Endothelial cell of umbilical vein (primary cell): Measurements from ENCODE around the gene STX8. TPM values are rescaled to one million over a fixed set of nuclear protein-coding genes. Genes with fewer than 3 reads are reported as not detected.

ENCODE experiments used
- BruUV-seq: library from RNA; stranded (reverse); fragments of 400-500 nt; replicated peaks from 2 replicates; lab custom pipeline; 2021; lab: Mats Ljungman, UMichigan
- CTCF ChIA-PET: fragments of 300-600, 350-600 bp; sonication (Branson Sonifier 250); formaldehyde crosslinking; loops from one replicate; lab custom pipeline; 2021; ENCODE audit warnings: antibody characterized with exemption, inconsistent platforms; lab: Charles Lee
- POLR2A ChIA-PET: fragments of 300-600, 350-600 bp; sonication (Branson Sonifier 250); formaldehyde crosslinking; loops from one replicate; lab custom pipeline; 2021; ENCODE audit warnings: antibody characterized with exemption, inconsistent platforms; lab: Charles Lee
- DNase-seq: peaks from one replicate; pipeline ENCODE4 v3.0.0-alpha.2; 2011; ENCODE audit warnings: low read depth, low spot score
- FAIRE-seq: peaks from 2 replicates; lab custom pipeline; 2011; peaks lifted over from hg19 to GRCh38; lab: Jason Lieb, UNC
- H2AFZ ChIP-seq: 2 replicates; pipeline ENCODE4 v1.6.0; 2012; ENCODE audit warnings: low read depth, low read length, control low read depth, inconsistent platforms
- H3K27ac ChIP-seq: 2 replicates; pipeline ENCODE4 v1.5.1; 2011; ENCODE audit warnings: low read depth, mild to moderate bottlenecking, control low read depth, low read length, moderate library complexity; ENCODE audit not compliant: insufficient read depth
- H3K27me3 ChIP-seq, 2 experiments: 2 replicates each; pipeline versions ENCODE4 v1.6.0 to v1.6.1; 2011; ENCODE audit warnings: low read length in 2 of 2, mixed read lengths in 1 of 2; ENCODE audit not compliant: control insufficient read depth in 2 of 2, insufficient read depth in 2 of 2
- H3K36me3 ChIP-seq, 2 experiments: 2 replicates in 1 of 2; 3 replicates in 1 of 2; pipeline ENCODE4 v1.5.1; 2011; ENCODE audit warnings: low read length in 2 of 2, mild to moderate bottlenecking in 1 of 2, moderate library complexity in 1 of 2; ENCODE audit not compliant: control insufficient read depth in 2 of 2, insufficient read depth in 2 of 2; ENCODE audit errors: extremely low read depth in 1 of 2
- H3K4me1 ChIP-seq: 3 replicates; pipeline ENCODE4 v1.5.1; 2011; ENCODE audit warnings: mild to moderate bottlenecking, low read length; ENCODE audit not compliant: control insufficient read depth, insufficient read depth; ENCODE audit errors: extremely low read depth
- H3K4me2 ChIP-seq: 2 replicates; pipeline ENCODE4 v1.6.1; 2011; ENCODE audit warnings: low read length, control low read depth, mixed read lengths; ENCODE audit not compliant: insufficient read depth
- H3K4me3 ChIP-seq, 3 experiments: fragments of 200-600 bp in 1 of 3; sonication (generic), shearing (Covaris generic) in 1 of 3; replicated peaks in 1 of 3; 2 replicates each; pipeline ENCODE4 v1.5.1; 2011 to 2016; ENCODE audit warnings: control low read depth in 3 of 3, low read length in 3 of 3, mild to moderate bottlenecking in 2 of 3, inconsistent platforms in 1 of 3, low read depth in 1 of 3, moderate library complexity in 1 of 3; ENCODE audit not compliant: insufficient read depth in 1 of 3
- H3K79me2 ChIP-seq: 2 replicates; pipeline ENCODE4 v1.6.0; 2012; ENCODE audit warnings: low read length, inconsistent platforms; ENCODE audit not compliant: control insufficient read depth, insufficient read depth
- H3K9ac ChIP-seq: replicated peaks from 2 replicates; pipeline ENCODE3; 2011; ENCODE audit warnings: low read length, control low read depth; ENCODE audit not compliant: insufficient read depth; ENCODE audit errors: extremely low read depth
- H3K9me1 ChIP-seq: replicated peaks from 3 replicates; pipeline ENCODE4 v1.6.0; 2011; ENCODE audit warnings: mild to moderate bottlenecking, low read length; ENCODE audit not compliant: control insufficient read depth, insufficient read depth; ENCODE audit errors: extremely low read depth
- H3K9me3 ChIP-seq: replicated peaks from 2 replicates; pipeline ENCODE4 v1.5.1; 2012; ENCODE audit warnings: low read length, inconsistent platforms; ENCODE audit not compliant: control insufficient read depth, insufficient read depth
- H4K20me1 ChIP-seq: replicated peaks from 2 replicates; pipeline ENCODE3; 2011; ENCODE audit warnings: mild to moderate bottlenecking, low read length; ENCODE audit not compliant: control insufficient read depth, insufficient read depth; ENCODE audit errors: extremely low read depth
- FOS ChIP-seq: IDR thresholded peaks from 2 replicates; pipeline ENCODE4 v1.6.1; 2011; ENCODE audit warnings: mild to moderate bottlenecking, low read length, moderate library complexity, borderline replicate concordance; ENCODE audit not compliant: insufficient read depth
- GATA2 ChIP-seq: IDR thresholded peaks from 2 replicates; pipeline ENCODE4 v1.7.0; 2011; ENCODE audit warnings: low read depth, mild to moderate bottlenecking, moderate library complexity, mixed read lengths, low read length; ENCODE audit not compliant: insufficient read length, insufficient read depth
- JUN ChIP-seq: IDR thresholded peaks from 2 replicates; pipeline ENCODE4 v1.6.1; 2011; ENCODE audit warnings: borderline replicate concordance, low read depth; ENCODE audit not compliant: insufficient read length, insufficient read depth
- MAX ChIP-seq: IDR thresholded peaks from 2 replicates; pipeline ENCODE4 v1.6.1; 2011; ENCODE audit not compliant: insufficient read depth, insufficient read length
- MYC ChIP-seq: IDR thresholded peaks from one replicate; pipeline ENCODE4 v1.6.1; 2011; ENCODE audit warnings: mild to moderate bottlenecking, low read depth, low read length
- POLR2A ChIP-seq: IDR thresholded peaks from 2 replicates; pipeline ENCODE4 v1.6.1; 2012; ENCODE audit warnings: low read depth, mild to moderate bottlenecking, control low read depth, low read length
- POLR2AphosphoS5 ChIP-seq: IDR thresholded peaks from 2 replicates; pipeline ENCODE4 v1.6.1; 2012; ENCODE audit warnings: low read depth, mild to moderate bottlenecking, control low read depth, low read length, moderate library complexity; ENCODE audit not compliant: insufficient read depth
- dilution Hi-C: fragments of 300-500 bp; cut with MboI; formaldehyde crosslinking; loops from one replicate; pipeline ENCODE4 v1.15.0; 2019; ENCODE audit warnings: low sequenced_read_pairs; ENCODE audit not compliant: extremely low pct_ligation_motif_present
- intact Hi-C: fragments of 100-400 bp; cut with micrococcal nuclease; formaldehyde crosslinking; loops from one replicate; pipeline ENCODE4 v1.10.0; 2022
- polyA plus RNA-seq, 4 experiments: library from polyadenylated mRNA; depleted of rRNA in 3 of 4; stranded (reverse) in 3 of 4; unstranded in 1 of 4; fragments of >200 nt; gene quantifications; 2 replicates each; pipeline versions ENCODE4 v1.2.1 to v1.2.3, GENCODE V29; 2011 to 2012; ENCODE audit warnings: missing spikeins in 1 of 4
- total RNA-seq: library from RNA; stranded (reverse); gene quantifications from 2 replicates; pipeline ENCODE4 v1.2.3, GENCODE V29; 2021

STX8 gene
- total and polyA plus RNA-seq, 2 donors (not counting 3 experiments of a cell fraction or from before 2014, with no cell fraction given) = 25.9 to 67.3 TPM

GRCh38 chr17:9287306-9287705 is 288.3 kb downstream of the STX8 start:
- no peak for FAIRE-seq
- H3K9me3 ChIP-seq = no peaks in the 10 kb centered on the region
- no peak overlapping the region for H3K27ac ChIP-seq
- H3K4me1 ChIP-seq = no peaks in the 10 kb centered on the region
- ChIA-PET CTCF (no interaction called here), POLR2A (no interaction called here)
- H4K20me1 ChIP-seq = no peaks in the 10 kb centered on the region
- H3K9ac ChIP-seq = no peak overlapping the region
- no peak for TF ChIP-seq POLR2A
- no peak for TF ChIP-seq FOS
- no peak for TF ChIP-seq GATA2
- no peak overlapping the region for H3K4me2 ChIP-seq
- no peak overlapping the region for H3K4me3 ChIP-seq
- no peak for DNase-seq
- no peak overlapping the region for H2AFZ ChIP-seq
- no peaks in the 10 kb centered on the region for H3K79me2 ChIP-seq
- dilution Hi-C loops = no loop called here
- no TSS peak for BruUV-seq
- H3K27me3 ChIP-seq = no peaks in the 10 kb centered on the region
- intact Hi-C loops = no loop called here
- H3K9me1 ChIP-seq = no peaks in the 10 kb centered on the region
- no peaks in the 10 kb centered on the region for H3K36me3 ChIP-seq

- dilution Hi-C loops (no loop called here), intact Hi-C loops (no loop called here)
- no peak overlapping the region for H3K27ac ChIP-seq
- H3K79me2 ChIP-seq = no peaks in the 10 kb centered on the region
- no peak for DNase-seq
- H4K20me1 ChIP-seq = no peaks in the 10 kb centered on the region
- ChIA-PET POLR2A (no interaction called here), CTCF (no interaction called here)
- no peaks in the 10 kb centered on the region for H3K9me3 ChIP-seq
- TF ChIP-seq MYC (no peak), POLR2AphosphoS5 (no peak), FOS (no peak), JUN (no peak), MAX (no peak), POLR2A (no peak), GATA2 (no peak)
- H2AFZ ChIP-seq = no peak overlapping the region
- no peaks in the 10 kb centered on the region for H3K9me1 ChIP-seq
- no peak for FAIRE-seq
- no peaks in the 10 kb centered on the region for H3K36me3 ChIP-seq
- no peak overlapping the region for H3K4me3 ChIP-seq
- no TSS peak for BruUV-seq
- H3K27me3 ChIP-seq = no peaks in the 10 kb centered on the region
- H3K4me2 ChIP-seq = no peak overlapping the region
- H3K4me1 ChIP-seq = no peaks in the 10 kb centered on the region
- H3K9ac ChIP-seq = no peak overlapping the region
These were observed 289.2 kb downstream of the STX8 start for GRCh38 chr17:9286434-9286833.
